Measurements from ENCODE around the gene MYADML2. TPM values are rescaled to one million over a fixed set of nuclear protein-coding genes. Genes with fewer than 3 reads are reported as not detected.

The MYADML2 gene
- total RNA-seq, 1 experiment from 2014 or later = not detected

DNA sequence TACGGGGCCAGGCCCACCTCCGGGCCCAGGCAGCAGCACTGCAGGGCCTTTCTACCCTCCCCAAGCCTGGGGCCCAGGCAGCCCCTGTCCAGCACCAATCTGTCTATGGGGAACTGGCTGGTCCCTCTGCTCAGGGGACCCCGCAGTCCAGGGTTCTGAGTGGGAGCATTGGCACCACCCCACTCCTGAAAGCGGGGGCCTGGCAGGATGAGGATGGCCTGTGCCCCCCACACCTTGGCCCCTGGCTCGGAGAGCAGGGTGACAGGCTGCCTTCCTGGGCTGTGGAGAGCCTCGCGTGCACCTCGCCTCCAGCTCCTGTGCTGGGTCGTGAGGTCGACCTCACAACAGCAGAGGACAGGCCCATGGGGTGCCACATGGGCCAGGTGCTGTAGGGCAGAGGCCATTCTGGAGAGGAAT lies 43.6 kb downstream of the MYADML2 start:
- H3K4me3 ChIP-seq (ENCODE audit: low read length) = no peak overlapping the region
- no peak overlapping the region for H3K9ac ChIP-seq (ENCODE audit: low read length)
- H3K4me2 ChIP-seq (ENCODE audit: low read length) = no peak overlapping the region
- peaks cover 7% of the 10 kb centered on the region for H3F3A ChIP-seq (ENCODE audit: low read length, unreplicated experiment)
- H2AFZ ChIP-seq (ENCODE audit: low read length) = no peak overlapping the region
- intact Hi-C loops (cut with micrococcal nuclease) = no loop called here
- H3K9me3 ChIP-seq (ENCODE audit: low read length) = no peaks in the 10 kb centered on the region
- peaks cover 12% of the 10 kb centered on the region; the same call in 1 of the 2 replicates for H3K79me2 ChIP-seq (ENCODE audit: low read length)
- TF ChIP-seq, protein P1, sequence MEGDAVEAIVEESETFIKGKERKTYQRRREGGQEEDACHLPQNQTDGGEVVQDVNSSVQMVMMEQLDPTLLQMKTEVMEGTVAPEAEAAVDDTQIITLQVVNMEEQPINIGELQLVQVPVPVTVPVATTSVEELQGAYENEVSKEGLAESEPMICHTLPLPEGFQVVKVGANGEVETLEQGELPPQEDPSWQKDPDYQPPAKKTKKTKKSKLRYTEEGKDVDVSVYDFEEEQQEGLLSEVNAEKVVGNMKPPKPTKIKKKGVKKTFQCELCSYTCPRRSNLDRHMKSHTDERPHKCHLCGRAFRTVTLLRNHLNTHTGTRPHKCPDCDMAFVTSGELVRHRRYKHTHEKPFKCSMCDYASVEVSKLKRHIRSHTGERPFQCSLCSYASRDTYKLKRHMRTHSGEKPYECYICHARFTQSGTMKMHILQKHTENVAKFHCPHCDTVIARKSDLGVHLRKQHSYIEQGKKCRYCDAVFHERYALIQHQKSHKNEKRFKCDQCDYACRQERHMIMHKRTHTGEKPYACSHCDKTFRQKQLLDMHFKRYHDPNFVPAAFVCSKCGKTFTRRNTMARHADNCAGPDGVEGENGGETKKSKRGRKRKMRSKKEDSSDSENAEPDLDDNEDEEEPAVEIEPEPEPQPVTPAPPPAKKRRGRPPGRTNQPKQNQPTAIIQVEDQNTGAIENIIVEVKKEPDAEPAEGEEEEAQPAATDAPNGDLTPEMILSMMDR (conservative IDR thresholded peaks at IDR 0.05; ENCODE audit: low read depth, low read length) = no peak
- TF ChIP-seq EZH2 (IDR thresholded peaks at IDR 0.05; ENCODE audit: low read length, unreplicated experiment) (no peak), EZH2phosphoT487 (IDR thresholded peaks at IDR 0.05; ENCODE audit: borderline replicate concordance, low read length) (no peak)
- no TSS peak for BruUV-seq (replicated peaks)
- no peaks in the 10 kb centered on the region for H3K27me3 ChIP-seq (ENCODE audit: low read length)
- H3K27ac ChIP-seq (ENCODE audit: low read length) = no peak overlapping the region
- H4K20me1 ChIP-seq (ENCODE audit: low read length) = no peaks in the 10 kb centered on the region
- ChIA-PET POLR2A (ENCODE audit: unreplicated experiment) (no interaction called here), CTCF (no interaction called here)
- peaks cover 6% of the 10 kb centered on the region; the same call in 1 of the 2 replicates for H3K36me3 ChIP-seq (ENCODE audit: low read depth, low read length)
- ATAC-seq (no peak), DNase-seq (no peak)
- H3K4me1 ChIP-seq (ENCODE audit: insufficient read depth, low read length) = peaks cover 15% of the 10 kb centered on the region
- no peaks in the 10 kb centered on the region for H3K9me2 ChIP-seq (replicated peaks; ENCODE audit: low read length)

DNA sequence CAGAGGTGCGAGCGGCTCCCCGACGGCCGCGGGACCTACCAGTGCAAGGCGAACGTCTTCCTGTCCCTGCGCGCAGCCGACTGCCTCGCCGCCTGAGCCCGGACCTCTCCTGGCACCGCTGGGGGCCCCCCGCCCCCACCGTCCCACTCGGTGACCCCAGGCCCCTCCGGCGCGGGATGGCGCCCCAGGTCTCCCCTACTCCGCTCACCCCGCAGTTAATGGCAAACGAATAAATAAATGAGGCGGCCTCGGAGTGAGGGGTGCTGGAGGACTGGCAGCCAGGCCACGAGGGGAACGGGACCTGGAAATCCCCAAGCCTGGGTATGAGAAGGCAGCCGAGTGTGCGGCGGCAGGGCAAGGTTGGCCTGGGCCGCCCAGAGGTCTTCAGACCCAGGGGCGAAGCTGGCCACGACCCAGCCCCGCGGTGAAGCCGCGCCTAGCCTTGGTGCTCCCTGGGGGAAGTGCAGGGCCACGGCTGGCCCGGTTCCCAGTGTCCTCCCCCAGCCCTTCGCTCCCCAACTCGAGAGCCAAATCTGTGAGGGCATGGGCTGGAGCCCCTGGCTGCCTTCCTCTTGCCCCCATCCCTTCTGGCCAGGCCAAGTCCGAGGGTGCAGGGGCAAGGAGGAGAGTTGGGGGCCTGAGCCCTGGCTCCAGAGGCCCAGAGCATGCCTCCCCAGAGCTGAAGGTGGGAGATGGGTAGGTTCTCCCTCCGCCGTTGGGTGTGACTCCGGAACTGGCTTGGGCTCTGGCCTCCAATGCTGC lies 44.2 kb downstream of the MYADML2 start:
- TF ChIP-seq, protein P1 (conservative IDR thresholded peaks at IDR 0.05; ENCODE audit: low read depth, low read length) = no peak
- TF ChIP-seq EZH2 (IDR thresholded peaks at IDR 0.05; ENCODE audit: low read length, unreplicated experiment) = no peak
- no peak for TF ChIP-seq EZH2phosphoT487 (IDR thresholded peaks at IDR 0.05; ENCODE audit: borderline replicate concordance, low read length)
- Histone ChIP-seq H3K4me3 (ENCODE audit: low read length) (no peak overlapping the region), H3K9me3 (ENCODE audit: low read length) (no peaks in the 10 kb centered on the region), H3K4me1 (ENCODE audit: insufficient read depth, low read length) (peaks cover 20% of the 10 kb centered on the region), H3K79me2 (ENCODE audit: low read length) (peaks cover 12% of the 10 kb centered on the region; the same call in 1 of the 2 replicates), H3K27ac (ENCODE audit: low read length) (no peak overlapping the region), H3K9ac (ENCODE audit: low read length) (no peak overlapping the region), H4K20me1 (ENCODE audit: low read length) (no peaks in the 10 kb centered on the region), H3K36me3 (ENCODE audit: low read depth, low read length) (peaks cover 6% of the 10 kb centered on the region; the same call in 1 of the 2 replicates), H3K9me2 (replicated peaks; ENCODE audit: low read length) (no peaks in the 10 kb centered on the region), H3F3A (ENCODE audit: low read length, unreplicated experiment) (peaks cover 11% of the 10 kb centered on the region), H3K27me3 (ENCODE audit: low read length) (no peaks in the 10 kb centered on the region), H3K4me2 (ENCODE audit: low read length) (no peak overlapping the region), H2AFZ (ENCODE audit: low read length) (no peak overlapping the region)
- POLR2A ChIA-PET (ENCODE audit: unreplicated experiment) = no interaction called here
- CTCF ChIA-PET = no interaction called here
- no peak for ATAC-seq
- no peak for DNase-seq
- no TSS peak for BruUV-seq (replicated peaks)
- intact Hi-C loops (cut with micrococcal nuclease) = no loop called here

DNA sequence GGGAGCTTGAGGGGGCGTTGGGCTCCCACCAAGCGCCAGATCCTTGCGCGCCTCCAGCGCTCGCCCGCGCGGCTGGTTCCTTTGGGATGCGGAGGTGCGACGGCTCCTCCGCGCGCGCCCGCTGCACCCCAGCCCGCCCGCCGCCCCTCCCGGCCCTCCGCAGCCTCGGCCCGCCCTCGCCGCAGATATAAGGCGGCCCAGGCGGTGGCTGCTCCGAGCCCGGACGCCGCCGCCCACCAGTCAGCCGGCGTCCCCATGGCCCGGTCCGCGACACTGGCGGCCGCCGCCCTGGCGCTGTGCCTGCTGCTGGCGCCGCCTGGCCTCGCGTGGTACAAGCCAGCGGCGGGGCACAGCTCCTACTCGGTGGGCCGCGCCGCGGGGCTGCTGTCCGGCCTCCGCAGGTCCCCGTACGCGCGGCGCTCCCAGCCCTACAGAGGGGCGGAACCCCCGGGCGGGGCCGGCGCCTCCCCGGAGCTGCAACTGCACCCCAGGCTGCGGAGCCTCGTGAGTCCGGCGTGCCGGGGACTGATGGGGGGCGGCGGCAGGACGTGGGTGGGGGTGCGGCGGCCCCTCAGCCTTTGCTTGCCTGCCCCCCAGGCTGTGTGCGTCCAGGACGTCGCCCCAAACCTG lies 44.9 kb downstream of the MYADML2 start, which contains the start of gene NPB:
TSS of gene NPB (plus strand) at position 216 of the 630 bp plus-strand sequence. CDS start at position 256, 40 bp downstream.
- CTCF ChIA-PET = no interaction called here
- ATAC-seq = no peak

More for the DNA sequence above, 44.9 kb downstream of the MYADML2 start, which contains the start of gene NPB:
- Histone ChIP-seq H3K79me2 (ENCODE audit: low read length) (peaks cover 12% of the 10 kb centered on the region; the same call in 1 of the 2 replicates), H3K4me1 (ENCODE audit: insufficient read depth, low read length) (peaks cover 27% of the 10 kb centered on the region), H3K4me3 (ENCODE audit: low read length) (no peak within 1 kb of the TSS), H3K9ac (ENCODE audit: low read length) (no peak within 1 kb of the TSS), H3K9me3 (ENCODE audit: low read length) (no peaks in the 10 kb centered on the region), H2AFZ (ENCODE audit: low read length) (no peak within 1 kb of the TSS), H3K36me3 (ENCODE audit: low read depth, low read length) (peaks cover 6% of the 10 kb centered on the region; the same call in 1 of the 2 replicates), H3K9me2 (replicated peaks; ENCODE audit: low read length) (no peaks in the 10 kb centered on the region), H3F3A (ENCODE audit: low read length, unreplicated experiment) (peaks cover 18% of the 10 kb centered on the region), H3K27ac (ENCODE audit: low read length) (no peak within 1 kb of the TSS), H3K4me2 (ENCODE audit: low read length) (no peak within 1 kb of the TSS), H4K20me1 (ENCODE audit: low read length) (no peaks in the 10 kb centered on the region), H3K27me3 (ENCODE audit: low read length) (no peaks in the 10 kb centered on the region)
- BruUV-seq (replicated peaks) = no TSS peak
- POLR2A ChIA-PET (ENCODE audit: unreplicated experiment) = no interaction called here
- intact Hi-C loops (cut with micrococcal nuclease) = no loop called here
- TF ChIP-seq, protein P1 (conservative IDR thresholded peaks at IDR 0.05; ENCODE audit: low read depth, low read length) = no peak
- no peak for TF ChIP-seq EZH2phosphoT487 (IDR thresholded peaks at IDR 0.05; ENCODE audit: borderline replicate concordance, low read length)
- no peak for TF ChIP-seq EZH2 (IDR thresholded peaks at IDR 0.05; ENCODE audit: low read length, unreplicated experiment)
- DNase-seq = no peak
